Activated T-cell treated with anti-CD3 and anti-CD28 coated beads, Interleukin-2, amount 50 U/mL, for 24 hours (primary cell): ENCODE data around the gene TBC1D2.

Experiments used
- DNase-seq: peaks from one replicate; pipeline ENCODE4 v3.0.0-alpha.2; 2020
- H3K27ac Mint-ChIP-seq: 2 replicates; pipeline ENCODE4 v1.8.0; 2020; ENCODE audit warnings: mild to moderate bottlenecking, mixed read lengths
- H3K27me3 Mint-ChIP-seq: 2 replicates; pipeline ENCODE4 v1.8.0; 2020; ENCODE audit warnings: mixed read lengths
- H3K36me3 Mint-ChIP-seq: 2 replicates; pipeline ENCODE4 v1.8.0; 2020; ENCODE audit warnings: low read depth, mixed read lengths
- H3K4me1 Mint-ChIP-seq: 2 replicates; pipeline ENCODE4 v1.8.0; 2020; ENCODE audit warnings: low read depth, mixed read lengths
- H3K4me3 Mint-ChIP-seq: 2 replicates; pipeline ENCODE4 v1.8.0; 2020; ENCODE audit warnings: mild to moderate bottlenecking, moderate library complexity, mixed read lengths
- H3K9me3 Mint-ChIP-seq: 2 replicates; pipeline ENCODE4 v1.8.0; 2020; ENCODE audit warnings: mixed read lengths

Gene TBC1D2

GRCh38 chr9:98187926-98188325 is 67.5 kb downstream of the TBC1D2 start:
- Mint-ChIP-seq H3K4me1 (peaks cover 43% of the 10 kb centered on the region), H3K36me3 (no peaks in the 10 kb centered on the region), H3K27me3 (no peaks in the 10 kb centered on the region), H3K9me3 (no peaks in the 10 kb centered on the region), H3K27ac (no peak overlapping the region), H3K4me3 (no peak overlapping the region)
- DNase-seq: no peak

DNA sequence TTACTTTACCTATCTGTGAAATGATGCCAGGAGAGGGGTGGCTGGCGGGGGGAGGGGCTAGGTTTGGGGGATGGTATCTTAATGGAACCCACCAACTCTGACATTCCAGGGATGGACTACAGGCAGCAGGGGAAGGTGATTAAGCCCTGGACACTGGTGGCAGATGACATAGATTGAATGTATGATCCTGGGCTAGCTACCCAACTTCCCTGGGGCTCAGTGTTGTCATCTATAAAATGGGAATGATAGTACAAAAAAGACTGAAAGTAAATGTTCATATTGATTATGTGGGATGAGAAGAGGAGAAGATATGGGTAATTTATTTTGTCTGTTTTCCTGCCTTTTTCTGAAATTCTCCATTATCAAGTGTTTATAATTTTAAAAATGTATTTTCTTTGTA is 69.2 kb downstream of the TBC1D2 start:
- Mint-ChIP-seq H3K4me1 (peaks cover 52% of the 10 kb centered on the region), H3K9me3 (no peaks in the 10 kb centered on the region), H3K27me3 (no peaks in the 10 kb centered on the region), H3K4me3 (no peak overlapping the region), H3K27ac (no peak overlapping the region), H3K36me3 (no peaks in the 10 kb centered on the region)
- DNase-seq: no peak

DNA sequence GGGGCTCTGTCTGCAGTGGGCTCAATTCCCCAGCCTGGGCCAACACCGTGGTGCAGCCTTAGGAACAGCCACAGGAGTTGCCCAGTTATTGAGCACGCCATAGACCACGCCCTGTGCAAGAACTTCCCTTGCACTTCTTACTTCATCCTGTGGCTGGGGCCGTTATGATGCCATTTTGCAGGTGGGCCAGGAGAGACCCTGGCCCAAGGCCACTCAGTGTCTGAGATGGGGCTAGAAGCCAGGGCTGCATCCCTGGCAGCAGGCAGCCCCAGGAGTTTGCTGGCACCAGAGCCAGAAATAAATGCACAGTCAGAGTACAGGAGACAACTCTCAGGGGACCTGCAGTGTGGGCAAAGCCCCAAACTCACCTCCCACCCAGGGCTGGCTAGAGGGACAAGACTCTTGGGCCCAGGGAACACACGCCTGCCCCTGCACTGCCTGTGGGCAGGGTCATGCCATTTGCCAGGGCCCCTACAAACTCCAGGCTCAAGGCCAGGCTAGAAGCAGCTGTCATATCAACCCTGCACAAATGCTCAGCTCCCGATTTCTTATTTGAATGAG is 69.8 kb downstream of the TBC1D2 start:
- Mint-ChIP-seq H3K27me3 (no peaks in the 10 kb centered on the region), H3K36me3 (no peaks in the 10 kb centered on the region), H3K4me3 (no peak overlapping the region), H3K9me3 (no peaks in the 10 kb centered on the region), H3K27ac (no peak overlapping the region), H3K4me1 (peaks cover 48% of the 10 kb centered on the region)
- no peak for DNase-seq

GRCh38 chr9:98185021-98185567 is 70.4 kb downstream of the TBC1D2 start:
- peaks cover 50% of the 10 kb centered on the region for H3K4me1 Mint-ChIP-seq
- H3K36me3 Mint-ChIP-seq: no peaks in the 10 kb centered on the region
- no peak overlapping the region for H3K27ac Mint-ChIP-seq
- H3K4me3 Mint-ChIP-seq: no peak overlapping the region
- DNase-seq: no peak
- H3K9me3 Mint-ChIP-seq: no peaks in the 10 kb centered on the region
- H3K27me3 Mint-ChIP-seq: no peaks in the 10 kb centered on the region

DNA sequence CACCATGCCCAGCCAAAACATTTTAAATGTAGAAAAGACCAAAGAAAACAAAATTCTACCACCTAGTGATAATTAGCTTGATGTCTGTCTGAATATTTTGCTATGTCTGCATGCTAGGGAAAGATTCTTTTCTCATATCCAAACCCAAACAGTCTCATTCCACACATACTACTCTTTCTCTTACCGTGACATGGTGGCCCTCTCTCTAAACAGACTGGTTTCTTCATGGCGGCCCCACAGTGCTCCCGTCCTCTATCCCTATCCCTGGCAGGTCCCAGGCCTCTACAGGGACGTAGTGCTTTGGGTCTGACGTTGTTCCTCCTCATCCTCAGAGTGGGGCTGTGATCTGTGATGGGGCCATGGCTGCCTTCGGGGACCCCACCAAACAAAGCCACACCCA is 71.1 kb downstream of the TBC1D2 start:
- no peaks in the 10 kb centered on the region for H3K36me3 Mint-ChIP-seq
- no peaks in the 10 kb centered on the region for H3K9me3 Mint-ChIP-seq
- no peaks in the 10 kb centered on the region for H3K27me3 Mint-ChIP-seq
- peaks cover 49% of the 10 kb centered on the region for H3K4me1 Mint-ChIP-seq
- no peak for DNase-seq
- H3K4me3 Mint-ChIP-seq: no peak overlapping the region
- H3K27ac Mint-ChIP-seq: no peak overlapping the region

GRCh38 chr9:98182889-98183599 is 72.4 kb downstream of the TBC1D2 start:
- no peak overlapping the region for H3K27ac Mint-ChIP-seq
- H3K27me3 Mint-ChIP-seq: no peaks in the 10 kb centered on the region
- no peaks in the 10 kb centered on the region for H3K36me3 Mint-ChIP-seq
- peaks cover 42% of the 10 kb centered on the region for H3K4me1 Mint-ChIP-seq
- H3K9me3 Mint-ChIP-seq: no peaks in the 10 kb centered on the region
- DNase-seq: no peak
- H3K4me3 Mint-ChIP-seq: no peak overlapping the region

DNA sequence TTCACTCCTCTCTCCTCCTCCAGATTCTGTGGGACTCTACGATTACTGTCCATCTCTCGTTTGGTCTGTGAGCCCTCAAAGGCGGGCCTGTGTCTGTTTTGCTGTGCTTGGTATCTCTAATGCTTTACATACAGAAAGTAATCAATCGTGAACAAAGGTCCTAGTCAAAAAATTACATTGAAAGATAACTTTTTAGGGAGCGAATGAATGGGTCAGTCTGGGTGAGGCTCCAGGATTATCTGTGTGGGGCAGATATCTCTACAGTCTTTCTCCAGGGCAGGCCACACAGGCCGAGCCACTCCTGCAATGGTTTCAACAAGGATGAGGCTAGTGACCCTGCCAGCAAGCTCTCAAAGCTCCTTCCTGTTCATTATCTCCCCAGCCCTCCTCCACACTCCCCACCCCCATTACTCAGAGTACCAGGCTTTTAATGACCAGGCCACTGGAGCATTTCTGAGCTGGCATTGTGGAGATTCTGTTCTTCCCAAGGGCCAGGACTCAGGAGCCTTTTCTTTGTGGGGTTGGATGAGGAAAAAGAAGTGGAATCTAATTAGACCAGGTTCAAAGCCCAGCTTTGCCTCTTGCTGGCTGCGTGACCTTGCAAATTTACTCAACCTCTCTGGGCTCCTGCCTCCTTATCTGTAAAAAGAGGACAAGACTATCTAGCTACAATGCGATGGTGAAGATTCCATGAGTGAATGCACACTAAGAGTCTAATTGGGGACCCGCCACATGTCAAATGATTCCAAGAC is 73.2 kb downstream of the TBC1D2 start:
- Mint-ChIP-seq H3K4me3 (no peak overlapping the region), H3K27ac (no peak overlapping the region), H3K4me1 (peaks cover 38% of the 10 kb centered on the region), H3K9me3 (no peaks in the 10 kb centered on the region), H3K36me3 (no peaks in the 10 kb centered on the region), H3K27me3 (no peaks in the 10 kb centered on the region)
- DNase-seq: no peak

- Mint-ChIP-seq H3K36me3 (no peaks in the 10 kb centered on the region), H3K27me3 (no peaks in the 10 kb centered on the region), H3K4me3 (no peak overlapping the region), H3K9me3 (no peaks in the 10 kb centered on the region), H3K4me1 (peaks cover 39% of the 10 kb centered on the region), H3K27ac (no peak overlapping the region)
- DNase-seq: no peak
Measured at GRCh38 chr9:98181746-98182068, 73.7 kb downstream of the TBC1D2 start.

DNA sequence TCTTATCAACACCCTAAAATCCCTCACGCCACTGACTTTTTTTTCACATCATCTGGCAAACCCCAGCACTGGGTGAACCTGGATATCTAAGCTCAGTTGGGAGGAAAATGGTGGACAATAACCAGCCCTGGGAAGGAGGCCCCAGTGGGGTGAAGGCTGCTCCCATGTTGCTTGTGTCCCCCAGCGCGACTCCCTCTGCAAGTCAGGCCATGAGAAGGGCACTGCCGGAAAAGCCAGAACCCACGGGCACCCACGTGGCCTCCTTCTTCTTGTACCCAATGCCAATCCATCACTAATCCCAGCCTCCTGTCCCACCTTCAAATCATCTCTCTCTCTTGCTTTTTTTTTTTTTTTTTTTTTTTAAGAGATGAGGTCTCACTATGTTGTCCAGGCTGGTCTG is 74.5 kb downstream of the TBC1D2 start:
- Mint-ChIP-seq H3K27ac (no peak overlapping the region), H3K4me3 (no peak overlapping the region), H3K4me1 (peaks cover 45% of the 10 kb centered on the region), H3K27me3 (no peaks in the 10 kb centered on the region), H3K36me3 (no peaks in the 10 kb centered on the region), H3K9me3 (no peaks in the 10 kb centered on the region)
- no peak for DNase-seq

- no peak overlapping the region for H3K4me3 Mint-ChIP-seq
- H3K27ac Mint-ChIP-seq: no peak overlapping the region
- no peaks in the 10 kb centered on the region for H3K36me3 Mint-ChIP-seq
- peaks cover 46% of the 10 kb centered on the region for H3K4me1 Mint-ChIP-seq
- H3K27me3 Mint-ChIP-seq: no peaks in the 10 kb centered on the region
- DNase-seq: no peak
- H3K9me3 Mint-ChIP-seq: no peaks in the 10 kb centered on the region
Measured at GRCh38 chr9:98178874-98179850, 76.3 kb downstream of the TBC1D2 start.

DNA sequence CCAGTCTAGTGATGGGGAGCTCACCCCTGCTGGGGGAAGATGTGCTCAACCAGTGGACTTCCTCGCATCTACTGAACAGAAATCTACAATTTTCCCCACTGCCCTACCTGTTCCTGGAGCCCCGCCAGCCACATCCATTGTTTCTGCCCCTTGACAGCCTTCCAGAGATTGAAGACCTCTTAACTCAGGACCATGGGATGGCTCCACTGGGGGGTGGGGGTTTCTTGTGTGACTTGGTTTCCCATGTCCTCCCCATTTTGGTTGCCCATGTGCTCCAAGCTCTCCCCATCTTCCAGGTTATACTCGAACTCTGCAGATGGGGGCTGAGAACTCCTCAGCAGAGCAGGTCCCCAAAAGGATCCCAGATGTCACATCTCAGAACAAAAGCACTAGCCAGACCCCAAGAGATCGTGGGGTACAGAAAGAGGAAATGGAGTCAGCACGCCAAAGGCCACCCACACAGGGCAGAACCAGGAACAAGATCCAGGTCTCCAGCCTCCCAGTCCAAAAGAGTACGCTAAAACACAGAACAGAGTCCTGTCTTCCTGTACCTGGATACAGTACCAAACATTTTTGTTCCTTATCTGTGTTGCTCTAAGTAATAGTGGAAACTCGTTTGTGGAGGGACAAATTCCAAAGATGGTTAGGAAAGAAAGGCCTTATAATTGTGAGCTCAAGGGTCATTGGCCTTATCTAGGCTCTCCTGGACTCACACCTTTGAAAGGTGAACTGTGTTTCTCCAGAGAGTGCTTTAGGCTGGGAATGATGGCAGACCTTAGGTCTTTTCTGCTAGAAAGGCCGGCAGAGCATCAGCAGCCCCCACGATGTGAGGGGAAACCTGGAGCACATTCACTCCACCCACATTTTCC is 78.8 kb downstream of the TBC1D2 start:
- H3K27ac Mint-ChIP-seq: no peak overlapping the region
- peaks cover 40% of the 10 kb centered on the region for H3K4me1 Mint-ChIP-seq

DNA sequence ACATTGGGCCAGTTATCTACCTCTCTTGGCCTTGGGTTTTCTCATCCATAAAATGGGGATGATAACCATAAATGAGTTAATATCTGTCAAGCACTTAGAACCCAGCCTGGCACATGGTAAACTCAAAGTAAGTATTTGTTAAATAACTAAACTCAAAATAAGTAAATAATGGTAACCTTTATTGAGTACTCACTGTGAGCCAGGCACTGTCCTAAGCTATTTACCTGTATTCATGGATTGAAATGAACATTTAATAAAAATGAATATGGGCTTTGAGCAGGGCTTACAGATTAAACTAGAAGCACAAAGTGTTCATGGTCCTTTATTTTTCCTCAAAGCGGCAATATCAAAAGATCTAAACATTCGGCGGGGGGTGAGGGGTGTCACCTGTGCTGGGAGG is 79.7 kb downstream of the TBC1D2 start:
- Mint-ChIP-seq H3K27ac (no peak overlapping the region), H3K27me3 (no peaks in the 10 kb centered on the region), H3K4me1 (peaks cover 41% of the 10 kb centered on the region), H3K4me3 (no peak overlapping the region), H3K36me3 (no peaks in the 10 kb centered on the region), H3K9me3 (no peaks in the 10 kb centered on the region)
- DNase-seq: no peak

More for the DNA sequence above, 78.8 kb downstream of the TBC1D2 start:
- DNase-seq: no peak
- H3K4me3 Mint-ChIP-seq: no peak overlapping the region
- no peaks in the 10 kb centered on the region for H3K9me3 Mint-ChIP-seq
- no peaks in the 10 kb centered on the region for H3K36me3 Mint-ChIP-seq
- H3K27me3 Mint-ChIP-seq: no peaks in the 10 kb centered on the region

- Mint-ChIP-seq H3K9me3 (no peaks in the 10 kb centered on the region), H3K36me3 (no peaks in the 10 kb centered on the region), H3K27ac (no peak overlapping the region), H3K27me3 (no peaks in the 10 kb centered on the region), H3K4me1 (peaks cover 38% of the 10 kb centered on the region), H3K4me3 (no peak overlapping the region)
- DNase-seq: no peak
Measured at GRCh38 chr9:98175028-98175569, 80.3 kb downstream of the TBC1D2 start.
